ENCODE data around the gene MMP11.

DNA sequence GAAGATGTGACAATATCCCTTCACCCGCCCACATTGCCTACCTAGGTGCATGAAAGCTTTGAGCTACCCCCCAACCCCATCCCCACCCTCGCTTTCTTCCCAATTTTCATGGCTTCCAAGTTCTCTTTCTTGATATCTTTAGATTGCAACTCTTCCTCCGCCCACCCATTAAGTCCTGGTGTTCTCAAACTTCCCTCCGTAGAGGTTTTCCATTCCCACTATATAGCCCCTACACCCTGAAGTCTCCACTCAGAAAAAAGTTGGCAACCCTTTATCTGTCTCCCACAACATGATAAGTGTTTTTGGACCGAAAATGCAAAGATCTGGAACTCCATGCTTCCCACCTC lies 22.3 kb upstream of the MMP11 start:
- TF ChIP-seq POLR2AphosphoS5 (IDR thresholded peaks at IDR 0.05; ENCODE audit: low read depth) (no peak), CTCF (IDR thresholded peaks at IDR 0.05; ENCODE audit: insufficient read depth, low read length) (no peak), SPI1 (IDR thresholded peaks at IDR 0.05; ENCODE audit: borderline replicate concordance, low read depth) (no peak), GABPA (IDR thresholded peaks at IDR 0.05; ENCODE audit: low read depth) (no peak)

All from HL-60 (cell line).